Measurements from ENCODE around the gene PIK3R5. TPM values are rescaled to one million over a fixed set of nuclear protein-coding genes. Genes with fewer than 3 reads are reported as not detected.

The PIK3R5 gene
- total and polyA plus RNA-seq, 2 donors (not counting 1 experiment from before 2014, with no cell fraction given), result 0.15 TPM; not detected in 1

DNA sequence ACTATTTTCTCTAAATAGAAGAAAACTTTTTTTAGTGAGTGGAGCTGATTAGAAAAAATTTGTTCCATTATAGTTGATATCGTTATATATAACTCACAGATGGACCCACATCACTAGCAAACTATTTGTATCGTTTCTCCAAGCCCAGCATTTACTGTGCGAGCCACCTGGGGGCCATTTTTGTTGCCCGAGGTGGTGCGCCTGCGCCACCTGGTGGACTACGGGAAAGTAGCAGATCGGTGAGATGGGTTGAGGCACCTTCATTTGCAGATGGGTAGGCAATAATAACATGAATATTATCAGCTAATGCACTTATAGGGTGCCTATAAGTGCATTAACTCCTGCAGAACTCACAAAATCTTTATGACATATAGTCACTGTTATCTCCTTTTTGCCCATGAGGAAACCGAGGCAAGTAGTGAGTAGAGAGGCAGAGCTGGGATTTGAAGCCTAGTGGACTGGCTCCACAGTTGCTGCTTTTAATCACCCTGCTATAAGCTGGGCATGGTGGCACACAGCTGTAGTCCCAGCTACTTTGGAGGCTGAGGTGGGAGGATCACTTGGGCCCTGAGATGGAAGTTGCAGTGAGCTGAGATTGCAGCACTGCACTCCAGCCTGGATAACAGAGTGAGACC, 32.6 kb upstream of the PIK3R5 start:
- Histone ChIP-seq H3K9me3 (ENCODE audit: control insufficient read depth, insufficient read depth, low read depth, low read length) (no peaks in the 10 kb centered on the region), H3K4me3 (replicated peaks in 1 of 4; ENCODE audit: control extremely low read depth in 1 of 4, insufficient read depth in 1 of 4, low read depth in 3 of 4, low read length in 4 of 4) (no peak overlapping the region), H3K36me3 (ENCODE audit: control insufficient read depth, insufficient read depth, low read length) (no peaks in the 10 kb centered on the region), H3K27me3 (ENCODE audit: control insufficient read depth, insufficient read depth, low read length) (peaks cover 4% of the 10 kb centered on the region), H3K27ac (ENCODE audit: insufficient read depth, low read length) (no peak overlapping the region), H3K4me1 (ENCODE audit: control insufficient read depth, extremely low read depth, insufficient read depth, low read length) (no peaks in the 10 kb centered on the region), H2AFZ (ENCODE audit: low read length) (no peak overlapping the region), H4K20me1 (ENCODE audit: control insufficient read depth, extremely low read depth, insufficient read depth, low read length) (no peaks in the 10 kb centered on the region), H3K79me2 (ENCODE audit: control insufficient read depth, insufficient read depth, low read length) (no peaks in the 10 kb centered on the region), H3K9ac (ENCODE audit: insufficient read depth, low read length) (no peak overlapping the region), H3K4me2 (ENCODE audit: extremely low read depth, insufficient read depth, low read length) (no peak overlapping the region)
- peak; percentile 42 to 50 for DNase-seq (ENCODE audit: low read depth in 2 of 2)
- TF ChIP-seq, protein P1, sequence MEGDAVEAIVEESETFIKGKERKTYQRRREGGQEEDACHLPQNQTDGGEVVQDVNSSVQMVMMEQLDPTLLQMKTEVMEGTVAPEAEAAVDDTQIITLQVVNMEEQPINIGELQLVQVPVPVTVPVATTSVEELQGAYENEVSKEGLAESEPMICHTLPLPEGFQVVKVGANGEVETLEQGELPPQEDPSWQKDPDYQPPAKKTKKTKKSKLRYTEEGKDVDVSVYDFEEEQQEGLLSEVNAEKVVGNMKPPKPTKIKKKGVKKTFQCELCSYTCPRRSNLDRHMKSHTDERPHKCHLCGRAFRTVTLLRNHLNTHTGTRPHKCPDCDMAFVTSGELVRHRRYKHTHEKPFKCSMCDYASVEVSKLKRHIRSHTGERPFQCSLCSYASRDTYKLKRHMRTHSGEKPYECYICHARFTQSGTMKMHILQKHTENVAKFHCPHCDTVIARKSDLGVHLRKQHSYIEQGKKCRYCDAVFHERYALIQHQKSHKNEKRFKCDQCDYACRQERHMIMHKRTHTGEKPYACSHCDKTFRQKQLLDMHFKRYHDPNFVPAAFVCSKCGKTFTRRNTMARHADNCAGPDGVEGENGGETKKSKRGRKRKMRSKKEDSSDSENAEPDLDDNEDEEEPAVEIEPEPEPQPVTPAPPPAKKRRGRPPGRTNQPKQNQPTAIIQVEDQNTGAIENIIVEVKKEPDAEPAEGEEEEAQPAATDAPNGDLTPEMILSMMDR (conservative IDR thresholded peaks at IDR 0.05 in 1 of 2, IDR thresholded peaks at IDR 0.05 in 1 of 2; ENCODE audit: low read depth in 1 of 2, low read length in 2 of 2), result peak; percentile 85 to 95
- no peak for TF ChIP-seq EZH2 (IDR thresholded peaks at IDR 0.05; ENCODE audit: low read length, missing control alignments)

DNA sequence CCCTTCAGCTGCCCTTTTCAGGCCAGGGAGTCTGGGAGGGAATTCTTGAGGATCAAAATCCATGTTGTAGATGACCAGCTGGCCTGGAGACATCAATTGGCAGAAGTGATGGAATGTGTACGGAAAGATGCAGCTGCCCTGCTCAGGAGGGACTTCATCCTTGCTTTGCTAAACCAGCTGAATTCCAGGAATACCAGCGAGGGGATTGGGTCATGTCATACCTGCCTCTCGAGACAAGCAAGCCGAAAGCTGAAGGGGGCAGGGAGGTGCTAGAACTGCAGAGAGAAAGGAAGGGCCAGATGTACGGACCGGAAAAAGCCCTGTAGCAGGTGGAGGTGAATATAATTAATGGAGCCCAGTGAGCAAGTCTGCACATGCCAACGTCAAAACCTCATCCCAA, 30.2 kb upstream of the PIK3R5 start:
- H3K36me3 ChIP-seq (ENCODE audit: control insufficient read depth, insufficient read depth, low read length), result no peaks in the 10 kb centered on the region
- H2AFZ ChIP-seq (ENCODE audit: low read length), result no peak overlapping the region
- H3K9me3 ChIP-seq (ENCODE audit: control insufficient read depth, insufficient read depth, low read depth, low read length), result no peaks in the 10 kb centered on the region
- H4K20me1 ChIP-seq (ENCODE audit: control insufficient read depth, extremely low read depth, insufficient read depth, low read length), result no peaks in the 10 kb centered on the region
- no peak overlapping the region for H3K4me2 ChIP-seq (ENCODE audit: extremely low read depth, insufficient read depth, low read length)
- H3K27ac ChIP-seq (ENCODE audit: insufficient read depth, low read length), result no peak overlapping the region
- H3K4me3 ChIP-seq (replicated peaks in 1 of 4; ENCODE audit: control extremely low read depth in 1 of 4, insufficient read depth in 1 of 4, low read depth in 3 of 4, low read length in 4 of 4), result no peak overlapping the region
- no peaks in the 10 kb centered on the region for H3K4me1 ChIP-seq (ENCODE audit: control insufficient read depth, extremely low read depth, insufficient read depth, low read length)
- H3K9ac ChIP-seq (ENCODE audit: insufficient read depth, low read length), result no peak overlapping the region
- no peaks in the 10 kb centered on the region for H3K79me2 ChIP-seq (ENCODE audit: control insufficient read depth, insufficient read depth, low read length)
- H3K27me3 ChIP-seq (ENCODE audit: control insufficient read depth, insufficient read depth, low read length), result no peaks in the 10 kb centered on the region
- no peak for DNase-seq (ENCODE audit: low read depth in 2 of 2)
- no peak for TF ChIP-seq EZH2 (IDR thresholded peaks at IDR 0.05; ENCODE audit: low read length, missing control alignments)
- TF ChIP-seq, protein P1 (conservative IDR thresholded peaks at IDR 0.05 in 1 of 2, IDR thresholded peaks at IDR 0.05 in 1 of 2; ENCODE audit: low read depth in 1 of 2, low read length in 2 of 2), result no peak

DNA sequence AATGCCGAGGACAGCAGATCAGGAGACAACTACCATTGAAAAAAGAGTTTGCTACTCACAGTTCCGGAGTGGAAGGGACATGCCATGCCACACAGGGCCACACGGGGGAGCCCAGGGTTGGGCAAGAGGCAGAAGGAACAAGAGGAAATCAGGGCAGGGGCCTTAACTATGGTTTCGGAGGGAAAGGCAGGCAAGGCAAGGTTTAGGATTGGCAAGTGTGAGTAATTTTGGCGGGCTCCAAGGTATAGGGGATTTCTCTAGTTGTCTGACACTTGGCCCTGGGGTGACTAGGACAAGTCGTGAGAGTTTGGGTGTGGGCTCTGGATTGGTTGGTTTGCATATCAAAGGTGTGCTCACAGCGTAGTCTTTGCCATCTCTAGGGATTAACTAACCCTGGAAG, 28.8 kb upstream of the PIK3R5 start:
- no peaks in the 10 kb centered on the region for H3K4me1 ChIP-seq (ENCODE audit: control insufficient read depth, extremely low read depth, insufficient read depth, low read length)
- H3K9ac ChIP-seq (ENCODE audit: insufficient read depth, low read length), result no peak overlapping the region
- no peaks in the 10 kb centered on the region for H3K79me2 ChIP-seq (ENCODE audit: control insufficient read depth, insufficient read depth, low read length)
- H3K4me2 ChIP-seq (ENCODE audit: extremely low read depth, insufficient read depth, low read length), result no peak overlapping the region
- no peaks in the 10 kb centered on the region for H3K27me3 ChIP-seq (ENCODE audit: control insufficient read depth, insufficient read depth, low read length)
- H3K9me3 ChIP-seq (ENCODE audit: control insufficient read depth, insufficient read depth, low read depth, low read length), result no peaks in the 10 kb centered on the region
- peak; percentile 16 to 31 for DNase-seq (ENCODE audit: low read depth in 2 of 2)
- no peak overlapping the region for H3K4me3 ChIP-seq (replicated peaks in 1 of 4; ENCODE audit: control extremely low read depth in 1 of 4, insufficient read depth in 1 of 4, low read depth in 3 of 4, low read length in 4 of 4)
- no peak for TF ChIP-seq EZH2 (IDR thresholded peaks at IDR 0.05; ENCODE audit: low read length, missing control alignments)
- TF ChIP-seq, protein P1 (conservative IDR thresholded peaks at IDR 0.05 in 1 of 2, IDR thresholded peaks at IDR 0.05 in 1 of 2; ENCODE audit: low read depth in 1 of 2, low read length in 2 of 2), result peak; percentile 72 to 91
- H3K36me3 ChIP-seq (ENCODE audit: control insufficient read depth, insufficient read depth, low read length), result no peaks in the 10 kb centered on the region
- no peak overlapping the region for H2AFZ ChIP-seq (ENCODE audit: low read length)
- no peak overlapping the region for H3K27ac ChIP-seq (ENCODE audit: insufficient read depth, low read length)
- H4K20me1 ChIP-seq (ENCODE audit: control insufficient read depth, extremely low read depth, insufficient read depth, low read length), result no peaks in the 10 kb centered on the region

Data from fibroblast of lung (primary cell).